Ovary (tissue), 9 donors: ENCODE data around the gene ACSM6. TPM values are rescaled to one million over a fixed set of nuclear protein-coding genes. Genes with fewer than 3 reads are reported as not detected.

ENCODE experiments used
- DNase-seq, 5 donors: peaks; one replicate each; pipeline ENCODE4 v3.0.0-alpha.2; 2019 to 2020
- H3K27ac ChIP-seq, 2 donors: fragments of 200-600 bp; one replicate each; pipeline versions ENCODE4 v1.5.1 to v1.8.0; 2019 to 2022
- H3K27me3 ChIP-seq: fragments of 200-600 bp; one replicate; pipeline ENCODE4 v1.8.0; 2022
- H3K36me3 ChIP-seq: fragments of 200-600 bp; sonication (generic); one replicate; pipeline ENCODE4 v1.5.1; 2019
- H3K4me1 ChIP-seq: one replicate; pipeline ENCODE4 v1.8.1; 2013; ENCODE audit warnings: mild to moderate bottlenecking, moderate library complexity; ENCODE audit not compliant: insufficient read depth
- H3K4me3 ChIP-seq: fragments of 200-600 bp; sonication (generic); one replicate; pipeline ENCODE4 v1.5.1; 2017
- H3K9me3 ChIP-seq, 2 donors: fragments of 200-600 bp in 1 of 2; sonication (generic) in 1 of 2; one replicate each; pipeline versions ENCODE4 v1.5.1 to v1.8.1; 2013 to 2019; ENCODE audit warnings: mild to moderate bottlenecking in 1 of 2, moderate library complexity in 1 of 2
- EP300 ChIP-seq: sonication (generic); formaldehyde crosslinking; IDR thresholded peaks from one replicate; pipeline ENCODE4 v1.6.1; 2017; ENCODE audit warnings: antibody characterized with exemption
- POLR2A ChIP-seq: fragments of 450-650 bp; IDR thresholded peaks from one replicate; pipeline ENCODE4 v1.6.1; 2017; ENCODE audit warnings: antibody characterized with exemption, mild to moderate bottlenecking, moderate library complexity
- WGBS, 3 donors: extraction: QIAGEN DNeasy Blood & Tissue Kit in 1 of 3; methylation state at CpG; one replicate each; pipeline versions ENCODE4 v1.1.5 to v1.1.7; 2013 to 2017; 5-methylcytosine and 5-hydroxymethylcytosine counted together
- intact Hi-C, 4 donors: fragments of 100-400 bp; cut with DNase I; formaldehyde crosslinking; loops; one replicate each; pipeline versions ENCODE4 v1.11.0 to v1.15.1; 2022 to 2023
- polyA plus RNA-seq, 2 donors: library from polyadenylated mRNA; stranded (reverse); fragments of 200-250 nt in 1 of 2; fragments of 350-450 nt in 1 of 2; fragmentation: Illumina TruSeq in 1 of 2; extraction: RNeasy Lipid Tissue Mini Kit (QIAGEN cat#74804) in 1 of 2; gene quantifications; one replicate each; pipeline ENCODE4 v1.2.3, GENCODE V29; 2013 to 2014
- total RNA-seq, 7 donors: library from RNA; depleted of rRNA in 2 of 7; stranded (reverse); fragments of >200 nt in 2 of 7; fragmentation: NEBNext Ultra II Directional in 3 of 7; extraction: Animal tissue kit (Norgen Biotek cat#: 25700) in 3 of 7; gene quantifications; one replicate each; pipeline versions ENCODE4 v1.1.0 to v1.2.4, GENCODE V29; 2016 to 2023
- TF ChIP-seq, protein P1 (sequence below), 3 donors: fragments of 450-650 bp in 2 of 3; fragments of 200-600 bp in 1 of 3; IDR thresholded peaks; one replicate each; pipeline versions ENCODE4 v1.5.1 to v1.8.0; 2016 to 2022; ENCODE audit warnings: antibody characterized with exemption in 3 of 3, mild to moderate bottlenecking in 1 of 3
- donor health status: DM: no; HTN: no; CAD: no; lungs with moderate emphysema.
- donor health status: DM: no; HTN: no; CAD: no.
- donor health status: Bipolar disorder and iron deficiency.
- donor health status: DM: yes; HTN: yes; CAD: no.
- donor health status: DM: no; HTN: no; CAD: no.
- donor health status: DM: yes; HTN: yes; CAD: no.

ACSM6 gene
- total and polyA plus RNA-seq, 9 donors = 0.13 TPM; not detected in 8

DNA sequence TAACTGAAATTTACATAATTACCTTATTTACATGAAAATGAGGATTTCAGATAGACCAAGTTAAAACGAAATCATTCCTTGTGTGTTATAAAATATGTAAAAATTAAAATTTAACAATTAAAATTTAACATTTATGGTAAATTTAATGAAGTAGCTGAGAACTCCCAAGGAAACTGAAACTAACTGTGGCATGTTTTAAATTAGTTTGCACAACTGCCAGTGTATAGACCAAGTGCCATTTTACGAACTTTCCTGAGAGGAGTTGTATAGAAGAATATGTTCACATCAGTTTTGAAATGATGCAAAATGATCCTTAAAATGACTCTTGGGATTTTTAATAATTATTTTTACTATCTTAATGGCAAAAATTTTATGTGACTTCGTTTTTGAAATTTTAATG lies 73.2 kb downstream of the ACSM6 start:
- DNase-seq = no peak
- Histone ChIP-seq H3K27me3 (no peaks in the 10 kb centered on the region), H3K36me3 (no peaks in the 10 kb centered on the region), H3K4me1 (no peaks in the 10 kb centered on the region), H3K4me3 (no peak overlapping the region), H3K9me3 (no peaks in the 10 kb centered on the region), H3K27ac (no peak overlapping the region)
- TF ChIP-seq POLR2A (no peak), EP300 (no peak)
- TF ChIP-seq, protein P1, sequence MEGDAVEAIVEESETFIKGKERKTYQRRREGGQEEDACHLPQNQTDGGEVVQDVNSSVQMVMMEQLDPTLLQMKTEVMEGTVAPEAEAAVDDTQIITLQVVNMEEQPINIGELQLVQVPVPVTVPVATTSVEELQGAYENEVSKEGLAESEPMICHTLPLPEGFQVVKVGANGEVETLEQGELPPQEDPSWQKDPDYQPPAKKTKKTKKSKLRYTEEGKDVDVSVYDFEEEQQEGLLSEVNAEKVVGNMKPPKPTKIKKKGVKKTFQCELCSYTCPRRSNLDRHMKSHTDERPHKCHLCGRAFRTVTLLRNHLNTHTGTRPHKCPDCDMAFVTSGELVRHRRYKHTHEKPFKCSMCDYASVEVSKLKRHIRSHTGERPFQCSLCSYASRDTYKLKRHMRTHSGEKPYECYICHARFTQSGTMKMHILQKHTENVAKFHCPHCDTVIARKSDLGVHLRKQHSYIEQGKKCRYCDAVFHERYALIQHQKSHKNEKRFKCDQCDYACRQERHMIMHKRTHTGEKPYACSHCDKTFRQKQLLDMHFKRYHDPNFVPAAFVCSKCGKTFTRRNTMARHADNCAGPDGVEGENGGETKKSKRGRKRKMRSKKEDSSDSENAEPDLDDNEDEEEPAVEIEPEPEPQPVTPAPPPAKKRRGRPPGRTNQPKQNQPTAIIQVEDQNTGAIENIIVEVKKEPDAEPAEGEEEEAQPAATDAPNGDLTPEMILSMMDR (IDR thresholded peaks at IDR 0.05) = no peak
- 75 to 93% (median 92%) methylated on average over 3 of the region's 3 CpGs for WGBS, 3 donors
- intact Hi-C loops = no loop called here

DNA sequence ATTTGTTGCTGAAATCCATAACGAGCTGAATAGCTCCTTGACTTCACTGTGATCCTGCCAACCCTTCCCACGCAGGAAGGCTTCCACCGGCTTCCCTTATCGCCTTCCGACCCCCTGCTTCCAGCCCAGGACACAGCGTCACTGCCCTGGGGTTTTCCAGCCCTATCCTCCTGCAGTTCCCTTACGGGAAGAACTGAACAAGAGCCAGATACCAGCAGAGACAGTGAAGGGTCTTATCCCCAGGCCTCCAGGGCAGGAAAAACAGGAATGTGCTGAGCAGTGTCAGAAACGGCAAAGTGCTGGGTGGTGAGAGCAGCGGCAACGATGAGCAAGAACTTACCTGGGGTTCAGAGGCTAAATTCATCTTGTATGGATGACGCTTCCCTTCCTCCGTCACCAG lies 74.4 kb downstream of the ACSM6 start:
- Histone ChIP-seq H3K9me3 (no peaks in the 10 kb centered on the region), H3K4me1 (no peaks in the 10 kb centered on the region), H3K4me3 (no peak overlapping the region), H3K27me3 (no peaks in the 10 kb centered on the region), H3K27ac (no peak overlapping the region), H3K36me3 (no peaks in the 10 kb centered on the region)
- TF ChIP-seq POLR2A = no peak
- peak; percentile 46 for TF ChIP-seq EP300
- intact Hi-C loops = no loop called here
- peak; percentile 23 to 57 (median 41) for DNase-seq
- WGBS, 3 donors = 15 to 24% (median 20%) methylated on average over 12 of the region's 12 CpGs

DNA sequence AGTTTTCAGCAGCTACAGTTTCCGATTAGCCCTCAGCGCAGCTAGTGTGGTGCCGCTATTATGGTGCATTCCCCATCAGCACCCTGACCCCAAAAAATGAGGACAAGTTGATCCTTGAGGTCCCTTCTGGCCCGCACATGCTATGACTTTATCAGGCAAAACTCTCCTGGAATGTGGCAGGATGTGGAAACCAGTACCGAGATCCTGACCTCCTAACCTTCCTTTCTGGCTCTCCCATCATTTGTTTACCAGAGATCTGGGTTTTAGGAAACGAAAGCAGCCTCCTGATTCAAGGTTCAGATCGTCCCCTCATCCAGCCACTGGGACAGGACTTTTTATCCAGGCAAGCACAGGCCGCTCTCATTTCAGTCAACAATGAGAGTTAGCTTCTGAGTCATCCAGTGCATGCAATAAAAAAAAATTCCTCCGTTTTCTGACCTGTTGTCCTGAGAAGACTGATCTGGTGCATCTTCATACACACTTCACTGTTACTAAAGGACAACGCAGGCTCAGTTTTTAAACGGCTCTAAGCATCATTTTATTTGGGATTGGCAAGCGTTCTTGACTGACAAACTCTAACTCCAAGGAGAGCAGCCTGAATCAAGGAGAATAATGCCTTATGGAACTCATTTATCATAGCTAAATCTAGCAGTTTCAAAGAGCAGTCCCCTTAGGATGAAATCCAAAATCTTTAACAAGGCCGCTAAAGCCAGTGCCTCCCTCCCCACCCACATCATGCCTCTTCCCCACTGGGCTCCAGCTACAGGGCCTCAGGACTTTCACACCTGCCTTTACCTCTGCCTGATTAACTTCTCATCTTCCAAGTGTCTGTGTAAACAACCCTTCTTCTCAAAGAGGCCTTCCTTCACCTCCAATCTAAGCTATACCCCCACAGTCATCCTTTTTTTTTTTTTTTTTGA lies 79.6 kb downstream of the ACSM6 start:
- no peaks in the 10 kb centered on the region for H3K27me3 ChIP-seq
- TF ChIP-seq POLR2A = no peak
- TF ChIP-seq EP300 = no peak
- H3K4me1 ChIP-seq = no peaks in the 10 kb centered on the region
- H3K27ac ChIP-seq = no peak overlapping the region
- intact Hi-C loops = no loop called here
- DNase-seq = no peak
- H3K36me3 ChIP-seq = no peaks in the 10 kb centered on the region
- H3K9me3 ChIP-seq = no peaks in the 10 kb centered on the region
- 33 to 46% (median 43%) methylated on average over 13 of the region's 13 CpGs for WGBS, 3 donors
- H3K4me3 ChIP-seq = no peak overlapping the region

DNA sequence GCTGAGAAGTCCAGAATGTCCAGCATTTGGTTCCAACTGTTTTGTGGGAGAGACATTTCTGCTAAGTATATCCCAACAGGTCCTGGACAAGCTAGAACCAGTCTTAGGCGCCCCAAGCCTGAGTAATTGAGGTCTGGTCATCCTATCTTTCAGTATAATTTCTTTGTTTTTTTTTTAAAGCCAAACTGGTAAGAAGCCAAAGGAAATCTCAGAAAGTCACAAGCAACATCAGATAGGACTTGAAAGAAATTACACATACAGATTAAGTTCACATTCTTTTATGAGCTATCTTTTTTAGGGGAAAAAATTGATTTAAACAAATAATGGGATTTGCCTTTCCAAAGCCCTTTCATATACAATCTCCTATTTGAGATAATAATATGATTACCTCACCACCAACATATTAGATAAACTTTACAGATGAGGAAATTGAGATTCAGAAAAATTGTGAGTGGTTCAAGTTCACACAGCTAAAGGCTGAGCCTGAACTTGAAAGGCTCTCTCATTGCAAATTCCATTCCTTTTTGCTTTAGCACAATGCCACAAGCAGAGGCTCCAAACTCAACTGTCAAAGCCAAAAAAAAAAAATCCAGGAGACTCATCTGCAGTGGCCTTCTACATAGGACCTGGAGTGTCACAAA lies 81.8 kb downstream of the ACSM6 start:
- 62 to 85% (median 75%) methylated on average over 1 of the region's 1 CpG for WGBS, 3 donors
- no peak overlapping the region for H3K4me3 ChIP-seq
- no peaks in the 10 kb centered on the region for H3K27me3 ChIP-seq
- no peak for DNase-seq
- TF ChIP-seq, protein P1 (IDR thresholded peaks at IDR 0.05) = no peak
- no peak for TF ChIP-seq EP300
- TF ChIP-seq POLR2A = no peak
- no peaks in the 10 kb centered on the region for H3K9me3 ChIP-seq
- intact Hi-C loops = no loop called here
- no peak overlapping the region for H3K27ac ChIP-seq
- H3K4me1 ChIP-seq = no peaks in the 10 kb centered on the region
- no peaks in the 10 kb centered on the region for H3K36me3 ChIP-seq

DNA sequence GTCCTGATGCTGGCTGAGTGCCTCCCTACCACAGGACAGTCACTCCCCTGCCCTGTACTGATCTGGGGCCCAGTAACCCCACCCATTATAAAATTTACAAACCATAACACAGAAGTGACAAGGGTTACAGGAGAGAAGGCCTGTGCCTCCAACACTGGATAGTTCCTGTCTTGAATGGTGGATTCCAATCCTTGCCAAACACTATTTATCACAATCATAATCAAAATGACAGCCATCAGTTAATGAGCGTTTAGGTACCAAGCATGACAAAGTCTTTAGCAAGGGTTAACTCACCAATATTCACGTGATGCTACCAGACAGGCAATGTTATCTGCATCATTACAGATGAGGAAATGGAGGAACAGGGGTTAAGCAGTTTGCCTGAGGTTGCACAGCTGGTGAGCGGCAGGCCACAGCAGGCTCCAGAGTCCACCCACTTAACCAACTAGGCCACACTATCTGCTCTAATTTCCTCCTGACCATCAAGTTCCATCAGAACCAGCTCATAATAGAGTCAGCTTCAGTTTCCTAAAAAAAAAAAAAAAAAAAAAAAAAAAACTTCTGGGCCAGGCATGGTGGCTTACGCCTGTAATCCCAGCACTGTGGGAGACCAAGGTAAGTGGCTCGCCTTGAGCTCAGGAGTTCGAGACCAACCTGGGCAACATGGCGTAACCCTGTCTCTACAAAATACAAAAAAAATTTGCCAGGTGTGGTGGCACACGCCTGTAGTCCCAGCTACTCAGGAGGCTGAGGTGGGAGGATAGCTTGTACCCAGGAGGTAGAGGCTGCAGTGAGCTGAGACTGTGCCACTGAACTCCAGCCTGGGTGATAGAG lies 82.5 kb downstream of the ACSM6 start:
- H3K36me3 ChIP-seq = no peaks in the 10 kb centered on the region

More for the DNA sequence above, 82.5 kb downstream of the ACSM6 start:
- H3K27me3 ChIP-seq = no peaks in the 10 kb centered on the region
- 85 to 88% (median 88%) methylated on average over 8 of the region's 8 CpGs for WGBS, 3 donors
- no peak for DNase-seq
- H3K27ac ChIP-seq = no peak overlapping the region
- intact Hi-C loops = no loop called here
- H3K9me3 ChIP-seq = no peaks in the 10 kb centered on the region
- no peak overlapping the region for H3K4me3 ChIP-seq
- H3K4me1 ChIP-seq = no peaks in the 10 kb centered on the region
- TF ChIP-seq EP300 (no peak), POLR2A (no peak)
- TF ChIP-seq, protein P1 (IDR thresholded peaks at IDR 0.05) = no peak
